ENCODE measurements around the gene SLC22A5.

The SLC22A5 gene

DNA sequence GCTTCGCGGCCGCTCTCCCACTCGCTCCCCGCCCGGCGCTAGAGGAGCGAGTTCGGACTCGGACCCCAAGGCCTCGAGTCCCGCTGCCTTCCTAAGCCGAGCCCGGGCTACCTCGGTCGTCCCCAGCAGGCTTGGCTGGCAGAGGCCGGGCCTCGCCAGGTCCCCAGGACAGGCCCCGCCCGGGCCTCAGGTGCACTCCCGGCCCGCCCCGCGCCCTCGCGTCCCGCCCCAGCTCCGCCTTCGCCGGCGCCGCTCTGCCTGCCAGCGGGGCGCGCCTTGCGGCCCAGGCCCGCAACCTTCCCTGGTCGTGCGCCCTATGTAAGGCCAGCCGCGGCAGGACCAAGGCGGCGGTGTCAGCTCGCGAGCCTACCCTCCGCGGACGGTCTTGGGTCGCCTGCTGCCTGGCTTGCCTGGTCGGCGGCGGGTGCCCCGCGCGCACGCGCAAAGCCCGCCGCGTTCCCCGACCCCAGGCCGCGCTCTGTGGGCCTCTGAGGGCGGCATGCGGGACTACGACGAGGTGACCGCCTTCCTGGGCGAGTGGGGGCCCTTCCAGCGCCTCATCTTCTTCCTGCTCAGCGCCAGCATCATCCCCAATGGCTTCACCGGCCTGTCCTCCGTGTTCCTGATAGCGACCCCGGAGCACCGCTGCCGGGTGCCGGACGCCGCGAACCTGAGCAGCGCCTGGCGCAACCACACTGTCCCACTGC is at the start of gene SLC22A5:
SLC22A5 (plus strand) TSS at position 237 of the 707 bp plus-strand sequence; CDS start at position 500, 263 bp downstream.
- DNase-seq (ENCODE audit: low read depth): peak; percentile 63

DNA sequence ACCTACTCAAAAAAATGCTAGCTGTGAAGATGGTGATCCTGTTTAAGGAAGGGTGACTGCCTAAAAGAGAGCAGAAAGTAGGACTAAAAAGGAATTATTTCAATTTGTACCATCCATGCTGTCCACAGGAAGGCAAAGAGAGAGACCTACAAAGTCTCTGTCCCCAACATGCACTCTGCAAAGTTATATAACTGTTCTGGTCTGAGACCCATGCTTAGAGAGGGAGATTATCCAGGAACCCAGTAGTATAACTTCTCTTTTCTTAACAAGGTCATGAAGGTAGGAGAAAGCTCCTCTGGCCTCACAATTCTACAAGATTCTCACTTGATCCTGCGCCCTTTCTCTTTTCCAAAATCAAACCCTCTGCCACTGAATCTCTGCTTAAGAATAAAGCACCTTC is 49.5 kb upstream of the SLC22A5 start:
- DNase-seq (ENCODE audit: low read depth): no peak

DNA sequence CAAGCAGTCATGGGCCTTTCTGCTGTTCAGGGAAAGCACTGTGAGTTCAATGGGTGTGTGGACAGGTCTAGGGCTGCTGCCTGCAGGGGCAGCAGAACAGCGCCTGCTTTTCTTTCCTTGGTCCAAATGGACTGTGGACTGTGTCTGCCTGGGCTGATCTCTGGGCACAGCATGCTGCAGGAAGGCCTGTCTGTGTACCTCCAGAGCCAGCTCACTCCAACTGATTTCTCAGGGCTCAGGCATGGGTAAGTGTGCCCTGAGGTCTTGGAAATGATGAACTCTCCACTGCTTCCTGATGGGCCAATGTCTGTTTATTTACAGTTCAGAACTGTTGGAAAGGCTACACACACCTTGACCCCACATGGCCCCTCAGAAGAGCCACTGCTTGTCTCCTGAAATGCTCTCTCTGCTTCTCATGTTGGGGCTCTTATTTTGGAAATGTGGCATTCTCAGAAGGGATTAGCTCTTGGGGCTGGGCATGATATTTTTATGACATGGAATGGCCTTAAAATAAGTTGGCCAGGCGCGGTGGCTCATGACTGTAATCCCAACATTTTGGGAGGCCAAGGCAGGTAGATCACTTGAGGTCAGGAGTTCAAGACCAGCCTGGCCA is 48.3 kb upstream of the SLC22A5 start:
- no peak for DNase-seq (ENCODE audit: low read depth)

DNA sequence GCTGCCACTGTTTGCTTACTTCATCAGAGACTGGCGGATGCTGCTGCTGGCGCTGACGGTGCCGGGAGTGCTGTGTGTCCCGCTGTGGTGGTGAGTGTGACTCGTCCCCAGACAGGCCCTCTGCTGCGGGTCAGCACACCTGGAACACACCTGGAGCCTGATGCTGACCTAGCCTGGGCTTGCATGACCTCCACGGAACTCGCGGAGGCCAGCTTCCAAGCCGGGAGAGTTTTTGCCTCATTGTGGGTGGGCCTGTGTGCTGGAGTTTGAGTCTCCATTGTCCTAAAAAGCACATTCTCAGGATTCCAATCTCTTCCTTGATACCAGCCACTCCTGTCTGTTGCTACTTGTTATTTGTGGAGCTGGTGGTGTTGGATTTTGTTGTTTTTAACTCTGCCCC is 47.2 kb upstream of the SLC22A5 start:
- no peak for DNase-seq (ENCODE audit: low read depth)

DNA sequence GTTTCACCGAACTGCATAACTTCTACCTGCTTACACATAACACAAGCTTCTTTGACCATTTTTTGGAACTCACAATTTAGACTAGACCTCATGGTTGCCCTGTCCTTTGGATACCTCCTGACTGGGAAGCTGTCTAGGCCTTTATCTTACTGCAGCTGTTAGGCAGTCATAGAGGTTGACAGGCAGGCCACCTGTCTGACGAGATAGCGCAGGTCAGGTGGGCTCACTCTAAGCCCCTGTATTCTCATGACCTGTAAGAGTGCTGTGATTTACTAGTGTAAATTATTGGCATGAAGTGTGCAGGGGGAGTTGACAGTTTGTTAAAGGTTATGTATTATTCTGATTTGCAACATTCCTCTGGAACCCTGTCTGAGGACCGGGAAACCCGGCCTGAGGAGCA is 46.3 kb upstream of the SLC22A5 start:
- no peak for DNase-seq (ENCODE audit: low read depth)

DNA sequence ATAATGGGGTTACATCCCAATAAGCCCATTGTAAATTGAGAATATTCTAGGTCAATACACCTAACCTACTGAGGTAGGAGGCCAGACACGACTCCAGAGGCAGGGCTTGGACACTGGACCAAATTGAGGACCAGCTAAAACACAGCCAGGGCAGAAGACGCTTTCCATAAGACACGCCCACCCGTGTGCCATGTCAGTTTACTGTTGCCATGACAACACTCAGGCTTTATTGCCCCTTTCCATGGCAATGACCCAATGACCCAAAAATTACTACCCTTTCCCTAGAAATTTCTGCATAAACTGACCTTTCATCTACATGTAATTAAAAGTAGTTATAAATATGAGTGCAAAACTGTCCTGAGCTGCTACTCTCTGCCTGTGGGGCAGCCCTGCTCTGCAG is 43.8 kb upstream of the SLC22A5 start:
- DNase-seq (ENCODE audit: low read depth): no peak

DNA sequence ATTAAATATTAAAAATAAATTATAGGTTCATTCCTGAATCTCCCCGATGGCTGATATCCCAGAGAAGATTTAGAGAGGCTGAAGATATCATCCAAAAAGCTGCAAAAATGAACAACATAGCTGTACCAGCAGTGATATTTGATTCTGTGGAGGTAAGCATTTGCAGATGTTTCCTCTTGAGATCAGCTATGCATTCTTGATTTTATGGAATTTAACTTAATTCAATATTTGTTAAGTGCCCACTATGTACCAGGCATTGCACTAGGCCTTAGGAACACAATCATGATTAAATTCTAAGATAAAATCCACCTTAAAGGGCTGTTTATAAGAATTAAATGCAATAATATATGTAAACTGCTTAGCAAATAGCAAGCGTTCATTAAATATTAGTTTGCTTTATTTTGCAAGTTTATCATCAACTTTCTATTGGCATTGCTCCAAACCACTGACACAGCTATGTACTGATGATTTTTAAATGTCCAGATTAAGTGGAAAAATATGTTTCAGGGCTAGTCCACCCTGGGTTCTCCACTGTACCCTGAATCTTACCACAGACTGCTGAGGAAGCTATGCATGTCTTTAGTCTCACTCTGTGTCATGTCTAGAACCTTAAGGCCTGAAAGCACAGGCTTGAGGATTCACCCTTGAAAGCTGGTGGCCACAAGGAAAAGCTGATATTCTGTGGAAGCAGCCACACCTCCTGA is 42.1 kb upstream of the SLC22A5 start:
- no peak for DNase-seq (ENCODE audit: low read depth)

DNA sequence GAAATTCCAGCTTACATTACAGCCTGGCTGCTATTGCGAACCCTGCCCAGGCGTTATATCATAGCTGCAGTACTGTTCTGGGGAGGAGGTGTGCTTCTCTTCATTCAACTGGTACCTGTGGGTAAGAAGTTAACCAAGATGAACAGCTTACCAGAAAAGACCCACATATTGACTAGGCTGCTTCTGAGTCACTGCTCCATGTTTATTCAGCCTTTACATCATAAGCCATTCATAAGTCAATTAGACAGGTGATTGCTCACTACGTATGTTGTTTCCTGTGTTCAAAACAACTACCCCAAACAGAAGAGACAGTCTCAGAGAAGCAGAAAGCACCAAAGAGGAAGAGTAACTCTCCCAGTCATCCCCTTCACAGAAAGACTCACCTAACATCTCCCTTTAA is 34.7 kb upstream of the SLC22A5 start:
- DNase-seq (ENCODE audit: low read depth): no peak

DNA sequence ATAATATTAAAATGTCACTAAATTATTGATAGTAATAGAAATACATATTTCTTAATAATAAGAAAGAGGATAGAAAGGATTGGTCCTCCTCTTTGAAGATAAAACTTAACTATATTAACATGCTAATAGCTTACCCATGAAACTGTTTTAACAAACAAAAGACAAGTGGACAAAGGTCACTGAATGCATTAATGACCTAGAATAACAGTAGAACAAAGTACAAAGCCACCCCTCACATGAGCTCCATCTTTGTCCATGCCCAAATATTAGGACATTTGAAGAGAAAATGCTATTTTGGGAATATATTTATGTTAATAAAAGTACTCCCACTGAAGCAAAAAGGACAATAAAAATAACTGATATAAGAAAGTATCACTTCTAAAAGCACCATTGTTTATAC is 34.1 kb upstream of the SLC22A5 start:
- DNase-seq (ENCODE audit: low read depth): no peak

DNA sequence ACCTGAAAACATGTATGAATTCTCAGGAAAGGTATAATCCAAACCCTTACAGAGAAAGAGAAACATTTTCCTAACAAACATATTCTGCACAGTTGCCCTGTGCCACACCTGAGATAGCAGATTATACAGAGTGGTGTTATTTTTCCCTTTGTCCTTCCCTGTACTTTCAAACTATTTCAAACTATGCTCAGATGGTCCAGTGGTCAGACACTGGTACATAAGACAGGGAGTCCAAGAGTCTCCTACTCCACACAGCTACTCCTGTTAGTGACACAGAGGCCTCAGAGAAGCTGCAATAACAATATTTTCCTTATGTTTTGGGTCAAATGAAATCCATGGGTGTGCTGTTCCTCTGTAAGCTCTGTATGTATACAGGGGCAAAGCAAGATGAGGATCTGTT is 30.0 kb upstream of the SLC22A5 start:
- DNase-seq (ENCODE audit: low read depth): no peak

DNA sequence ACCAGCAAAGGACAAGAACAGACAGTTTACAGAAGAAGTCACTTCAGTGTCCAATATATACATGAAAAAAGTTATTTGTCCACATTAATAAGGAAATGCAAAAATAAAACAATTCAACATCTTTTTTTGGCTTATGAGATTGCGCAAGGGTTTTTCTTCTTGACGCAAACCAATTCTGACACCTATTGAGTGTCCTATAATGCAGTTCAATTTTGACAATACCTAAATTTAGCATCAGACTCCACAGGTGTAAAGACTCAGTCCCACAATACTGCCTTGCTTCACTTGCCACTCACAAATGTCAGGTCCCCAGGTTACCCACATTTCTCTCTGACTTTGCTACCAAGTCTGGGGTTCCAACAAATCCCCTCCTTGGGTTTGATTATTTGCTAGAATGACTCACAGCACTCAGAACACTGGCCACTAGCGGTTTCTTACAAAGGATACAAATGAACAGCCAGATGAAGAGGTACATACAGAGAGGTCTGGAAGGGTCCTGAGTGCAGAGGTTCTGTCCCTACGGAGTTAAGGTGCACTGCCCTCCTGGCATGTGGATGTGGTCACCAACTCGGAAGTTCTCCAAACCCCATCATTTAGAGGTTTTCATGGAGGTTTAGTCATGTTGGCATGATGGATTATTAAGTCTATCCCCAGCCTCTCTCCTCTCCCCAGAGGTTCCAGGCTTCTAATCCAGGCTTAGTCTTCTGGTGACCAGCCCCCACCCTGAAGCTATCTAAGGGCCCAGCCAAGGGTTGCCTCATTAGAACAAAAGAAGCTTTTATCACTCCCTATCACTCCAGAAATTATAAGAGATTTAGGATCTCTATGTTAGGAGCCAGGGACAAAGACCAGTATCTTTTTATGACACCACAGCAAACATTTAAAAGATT is 27.0 kb upstream of the SLC22A5 start:
- no peak for DNase-seq (ENCODE audit: low read depth)

DNA sequence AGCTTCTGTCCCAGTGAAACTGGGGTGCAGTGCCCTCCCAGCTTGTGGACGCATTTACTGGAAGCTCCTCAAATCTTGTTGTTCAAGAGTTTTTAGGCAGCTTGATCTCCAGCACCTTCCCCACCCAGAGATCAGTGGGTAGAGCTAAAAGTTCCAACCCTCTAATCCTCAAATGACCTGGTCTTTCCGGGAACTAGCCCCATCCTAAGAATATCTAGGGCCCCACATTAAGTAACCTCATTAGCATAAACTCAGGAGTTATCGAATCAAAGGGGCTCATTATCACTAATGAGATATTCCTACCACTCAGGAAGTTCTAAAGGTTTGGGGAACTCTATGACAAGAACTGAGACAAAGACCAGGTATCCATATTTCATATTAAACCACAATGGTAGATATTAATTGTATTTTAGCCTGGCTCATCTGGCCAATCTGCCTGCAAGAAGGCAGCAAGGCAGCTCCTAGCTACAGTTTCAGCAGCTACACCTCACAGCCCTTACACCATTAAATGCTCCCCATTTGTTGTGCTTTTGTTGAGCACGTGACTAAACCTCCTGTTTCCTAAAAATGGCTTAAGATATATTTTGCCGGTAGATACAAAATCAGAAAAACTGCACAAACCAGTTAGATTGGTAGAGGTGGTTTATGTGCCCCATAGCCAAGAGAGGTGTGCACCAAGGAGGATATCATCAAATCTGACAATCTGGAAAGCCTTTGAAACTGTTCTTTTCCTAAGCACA is 24.6 kb upstream of the SLC22A5 start:
- no peak for DNase-seq (ENCODE audit: low read depth)

DNA sequence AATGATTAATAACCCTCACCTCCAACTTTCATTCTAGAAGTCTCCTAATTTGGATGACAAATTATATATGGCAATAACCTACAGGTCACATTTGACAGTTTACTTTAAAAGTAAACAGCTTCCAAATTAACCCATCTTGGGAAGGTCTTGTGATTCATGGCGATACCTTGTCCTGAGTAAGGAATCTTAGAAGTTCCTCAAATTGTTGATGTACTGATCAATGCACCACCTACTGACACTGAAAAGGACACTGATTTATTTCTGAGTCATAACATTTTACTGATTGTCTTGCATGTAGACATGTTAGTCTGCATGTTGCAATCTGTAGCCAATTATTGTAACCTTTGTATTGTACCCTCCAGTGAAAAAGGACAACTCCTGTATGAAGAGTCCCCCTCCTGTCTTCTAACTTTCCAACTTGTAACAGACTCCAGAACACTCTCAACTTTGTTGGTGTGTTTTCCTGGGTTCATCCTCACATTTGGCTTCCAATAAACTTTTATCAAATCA is 16.0 kb upstream of the SLC22A5 start:
- DNase-seq (ENCODE audit: low read depth): no peak

DNA sequence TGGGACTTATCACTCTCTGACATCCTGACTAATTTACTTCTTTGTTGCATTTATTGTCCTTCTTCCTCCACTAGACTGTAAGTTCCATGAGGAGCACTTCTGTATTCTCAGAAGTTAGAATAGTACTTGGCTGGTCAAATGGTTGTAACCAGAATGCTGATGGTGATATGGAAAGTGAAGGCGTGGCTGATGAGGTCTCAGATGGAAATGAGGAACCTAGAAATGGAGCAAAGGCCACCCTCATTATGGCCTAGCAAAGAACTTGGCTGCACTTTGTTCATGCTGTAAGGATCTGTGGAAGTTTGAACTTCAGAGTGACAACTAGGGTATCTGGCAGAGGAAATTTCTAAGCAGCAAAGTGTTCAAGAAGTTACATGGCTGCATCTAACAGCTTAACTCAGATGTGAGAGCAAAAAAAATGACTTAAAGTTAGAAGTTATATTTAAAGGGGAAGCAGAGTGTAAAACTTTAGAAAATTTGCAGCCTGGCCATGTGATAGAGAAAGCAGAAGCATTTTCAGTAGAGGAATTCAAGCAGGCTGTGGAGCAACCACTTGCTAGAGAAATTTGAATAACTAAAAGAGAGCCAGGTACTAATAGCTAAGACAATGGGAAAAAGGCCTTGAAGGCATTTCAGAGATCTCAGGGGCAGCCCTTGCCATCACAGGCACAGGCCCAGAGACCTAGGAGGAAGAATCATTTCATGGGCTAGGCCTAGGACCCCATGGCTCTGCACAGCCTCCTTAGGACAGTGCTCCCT is 14.9 kb upstream of the SLC22A5 start:
- no peak for DNase-seq (ENCODE audit: low read depth)

DNA sequence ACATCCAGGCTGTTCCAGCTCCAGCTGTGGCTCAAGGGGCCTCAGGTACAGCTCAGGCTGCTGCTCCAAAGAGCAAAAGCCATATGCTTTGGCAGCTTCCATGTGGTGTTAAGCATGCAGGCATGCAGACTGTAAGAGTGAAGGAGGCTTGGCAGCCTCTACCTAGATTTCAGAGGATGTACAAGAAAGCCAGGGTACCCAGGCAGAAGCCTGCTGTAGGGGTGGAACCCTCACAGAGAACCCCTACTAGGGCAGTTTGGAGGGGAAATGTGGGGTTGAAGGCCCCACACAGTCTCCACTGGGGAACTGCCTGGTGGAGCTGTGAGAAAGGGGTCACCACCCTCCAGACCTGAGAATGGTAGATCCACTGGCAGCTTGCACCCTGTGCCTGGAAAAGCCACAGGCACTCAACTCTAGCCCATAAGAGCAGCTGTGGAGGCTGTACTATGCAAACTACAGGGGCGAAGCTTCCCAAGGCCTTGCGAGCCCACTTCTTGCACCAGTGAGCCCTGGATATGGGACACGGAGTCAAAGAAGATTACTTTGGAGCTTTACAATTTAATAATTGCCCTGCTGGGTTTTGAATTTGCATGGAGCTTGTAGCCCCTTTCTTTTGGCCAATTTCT is 14.3 kb upstream of the SLC22A5 start:
- DNase-seq (ENCODE audit: low read depth): no peak

DNA sequence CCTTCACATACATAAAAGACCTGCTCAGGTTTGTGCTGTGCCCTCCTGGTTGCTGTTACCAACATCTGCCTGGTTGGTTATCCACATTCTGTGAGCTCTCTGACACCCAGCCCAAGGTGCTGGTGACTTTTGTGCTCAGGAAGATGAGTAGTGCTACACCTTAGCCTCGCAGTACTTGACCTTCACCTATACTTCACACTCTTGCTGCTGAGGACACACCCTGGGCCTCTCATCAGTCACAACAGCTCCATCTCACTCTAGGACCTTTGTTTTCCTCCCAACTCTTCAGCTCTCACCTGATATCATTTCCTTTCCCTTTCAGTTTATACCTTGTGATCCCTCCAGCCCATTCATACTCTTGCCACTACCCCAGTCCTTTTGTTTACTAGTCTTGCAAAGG is 10.7 kb upstream of the SLC22A5 start:
- no peak for DNase-seq (ENCODE audit: low read depth)

DNA sequence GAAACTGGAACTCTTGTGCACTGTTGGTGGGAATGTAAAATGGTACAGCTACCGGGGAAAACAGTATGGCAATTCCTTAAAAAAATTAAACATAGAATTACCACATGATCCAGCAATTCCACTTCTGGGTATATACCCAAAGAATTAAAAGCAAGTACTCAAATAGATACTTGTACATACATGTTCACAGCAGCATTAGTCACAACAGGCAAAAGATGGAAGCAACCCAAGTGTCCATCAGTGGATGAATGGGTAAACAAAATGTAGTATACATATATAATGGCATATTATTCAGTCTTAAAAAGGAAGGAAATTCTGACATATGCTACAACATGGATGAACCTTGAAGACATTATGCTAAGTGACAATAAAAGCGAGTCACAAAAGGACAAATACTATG is 7.4 kb upstream of the SLC22A5 start:
- no peak for DNase-seq (ENCODE audit: low read depth)

DNA sequence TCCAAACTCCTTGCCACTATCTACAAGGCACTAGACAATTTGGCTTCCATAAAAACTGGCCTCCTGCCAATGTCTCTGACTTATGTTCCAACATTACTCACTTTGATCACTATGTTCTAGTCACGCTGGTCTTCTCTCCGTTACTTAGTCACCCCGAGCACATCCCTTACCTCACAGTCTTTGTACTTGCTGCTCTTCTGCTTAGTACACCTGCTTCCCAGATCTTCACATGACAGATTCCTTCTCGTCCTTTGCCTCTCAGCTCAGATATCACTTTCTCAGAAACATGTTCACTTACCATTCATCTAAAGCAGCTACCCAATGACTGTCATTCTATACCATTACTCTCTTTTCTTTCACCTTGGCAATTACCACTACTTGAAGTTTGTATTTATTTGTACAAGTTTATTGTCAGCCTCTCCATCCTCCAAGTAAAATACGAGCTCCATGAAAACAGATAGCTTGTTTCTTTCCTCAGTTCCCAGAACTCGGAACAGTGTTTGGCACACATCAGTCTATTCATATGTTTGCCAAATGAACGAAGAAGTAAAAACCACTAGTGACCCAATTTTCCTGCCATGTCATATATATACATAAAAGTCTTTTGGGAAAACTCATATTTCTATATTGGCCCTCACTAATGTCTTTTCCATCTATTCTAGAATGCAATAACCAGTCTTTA is 5.9 kb upstream of the SLC22A5 start:
- DNase-seq (ENCODE audit: low read depth): no peak

DNA sequence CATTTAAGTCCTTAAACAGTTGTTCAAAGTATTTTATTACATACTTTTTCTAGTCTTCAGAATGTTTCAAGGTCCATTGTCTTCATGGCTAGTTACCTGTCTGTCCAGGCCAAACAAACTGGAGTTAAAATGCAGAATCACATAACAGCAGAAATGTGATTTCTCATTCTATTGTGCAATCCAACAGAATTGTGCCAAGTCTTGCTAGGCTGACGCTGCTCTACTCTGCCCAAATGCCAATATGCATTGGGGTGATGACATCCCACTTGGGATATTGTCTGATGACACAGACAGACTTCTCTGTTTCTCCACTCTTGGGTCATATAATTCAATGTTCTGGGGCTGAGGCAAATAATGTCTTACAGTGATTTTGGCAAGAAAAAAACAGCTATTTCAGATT is 5.2 kb upstream of the SLC22A5 start:
- DNase-seq (ENCODE audit: low read depth): no peak

DNA sequence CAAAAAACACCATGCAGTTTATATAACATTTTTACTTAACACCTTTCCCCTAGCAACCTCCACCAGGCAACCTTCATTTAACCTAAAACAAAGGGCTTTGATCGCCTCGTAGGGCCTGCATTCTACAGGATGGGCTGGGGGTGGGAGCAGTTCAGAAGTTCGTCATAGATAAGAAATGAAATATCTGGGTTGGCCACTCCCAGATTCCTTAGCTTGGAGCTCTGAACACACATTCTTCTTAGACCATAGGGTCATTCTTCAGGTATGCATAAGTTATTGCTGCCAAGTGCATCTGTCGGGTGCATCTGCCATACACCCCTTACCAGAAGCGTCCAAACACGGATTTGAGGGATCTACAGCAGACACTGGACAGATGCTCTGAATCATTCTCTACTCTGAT is 4.3 kb upstream of the SLC22A5 start:
- DNase-seq (ENCODE audit: low read depth): no peak
